Thoracic aorta (tissue), 2 donors: Measurements from ENCODE around the gene ATP8B3. TPM values are rescaled to one million over a fixed set of nuclear protein-coding genes. Genes with fewer than 3 reads are reported as not detected.

Experiments used
- ATAC-seq: fragments of 150-250 bp; one replicate; pipeline ENCODE4 v1.8.0; 2017; ENCODE audit warnings: low read depth; ENCODE audit not compliant: insufficient number of reproducible peaks, low FRiP score
- DNase-seq: peaks from one replicate; pipeline ENCODE4 v3.0.0-alpha.2; 2020; ENCODE audit warnings: low spot score
- H3K27ac ChIP-seq, 2 donors: fragments of 200-600 bp; sonication (generic); 1 replicate in 1 of 2; 2 replicates in 1 of 2; pipeline ENCODE4 v1.5.1; 2016; ENCODE audit warnings: mild to moderate bottlenecking in 2 of 2, moderate library complexity in 2 of 2
- H3K27me3 ChIP-seq: fragments of 200-600 bp; sonication (generic); replicated peaks from 2 replicates; pipeline ENCODE4 v1.6.0; 2016; ENCODE audit warnings: mild to moderate bottlenecking; ENCODE audit not compliant: insufficient read depth
- H3K36me3 ChIP-seq: fragments of 200-600 bp; sonication (generic); one replicate; pipeline ENCODE4 v1.5.1; 2016
- H3K4me1 ChIP-seq, 2 donors: fragments of 200-600 bp; sonication (generic); 1 replicate in 1 of 2; 2 replicates in 1 of 2; pipeline versions ENCODE4 v1.5.1 to v1.6.0; 2016; ENCODE audit warnings: low read depth in 2 of 2, mild to moderate bottlenecking in 1 of 2; ENCODE audit not compliant: control insufficient read depth in 1 of 2
- H3K4me3 ChIP-seq: fragments of 200-600 bp; sonication (generic); 2 replicates; pipeline ENCODE4 v1.5.1; 2016; ENCODE audit warnings: mild to moderate bottlenecking
- H3K9me3 ChIP-seq: fragments of 200-600 bp; sonication (generic); 2 replicates; pipeline ENCODE4 v1.5.1; 2016
- total RNA-seq, 2 donors: library from RNA; depleted of rRNA; stranded (reverse); fragments of >200 nt; gene quantifications; one replicate each; pipeline versions ENCODE4 v1.1.0 to v1.2.3, GENCODE V29; 2016
- TF ChIP-seq, protein P1 (sequence below): fragments of 200-600 bp; sonication (generic); IDR thresholded peaks from one replicate; pipeline ENCODE4 v1.5.1; 2019; ENCODE audit warnings: antibody characterized with exemption

The ATP8B3 gene
- total RNA-seq, 2 donors from 2014 or later, result 0.21 to 1.4 TPM

GRCh38 chr19:1746401-1747284 lies 65.4 kb downstream of the ATP8B3 start:
- Histone ChIP-seq H3K27me3 (peaks cover 18% of the 10 kb centered on the region), H3K27ac (no peak overlapping the region)

GRCh38 chr19:1745589-1746031 lies 66.5 kb downstream of the ATP8B3 start:
- H3K27ac ChIP-seq, result no peak overlapping the region
- no peak overlapping the region for H3K4me3 ChIP-seq
- peaks cover 13 to 29% of the 10 kb centered on the region in 2 donors for H3K4me1 ChIP-seq
- TF ChIP-seq, protein P1, sequence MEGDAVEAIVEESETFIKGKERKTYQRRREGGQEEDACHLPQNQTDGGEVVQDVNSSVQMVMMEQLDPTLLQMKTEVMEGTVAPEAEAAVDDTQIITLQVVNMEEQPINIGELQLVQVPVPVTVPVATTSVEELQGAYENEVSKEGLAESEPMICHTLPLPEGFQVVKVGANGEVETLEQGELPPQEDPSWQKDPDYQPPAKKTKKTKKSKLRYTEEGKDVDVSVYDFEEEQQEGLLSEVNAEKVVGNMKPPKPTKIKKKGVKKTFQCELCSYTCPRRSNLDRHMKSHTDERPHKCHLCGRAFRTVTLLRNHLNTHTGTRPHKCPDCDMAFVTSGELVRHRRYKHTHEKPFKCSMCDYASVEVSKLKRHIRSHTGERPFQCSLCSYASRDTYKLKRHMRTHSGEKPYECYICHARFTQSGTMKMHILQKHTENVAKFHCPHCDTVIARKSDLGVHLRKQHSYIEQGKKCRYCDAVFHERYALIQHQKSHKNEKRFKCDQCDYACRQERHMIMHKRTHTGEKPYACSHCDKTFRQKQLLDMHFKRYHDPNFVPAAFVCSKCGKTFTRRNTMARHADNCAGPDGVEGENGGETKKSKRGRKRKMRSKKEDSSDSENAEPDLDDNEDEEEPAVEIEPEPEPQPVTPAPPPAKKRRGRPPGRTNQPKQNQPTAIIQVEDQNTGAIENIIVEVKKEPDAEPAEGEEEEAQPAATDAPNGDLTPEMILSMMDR, result no peak
- ATAC-seq, result no peak
- peaks cover 18% of the 10 kb centered on the region for H3K27me3 ChIP-seq
- H3K36me3 ChIP-seq, result no peaks in the 10 kb centered on the region
- H3K9me3 ChIP-seq, result no peaks in the 10 kb centered on the region
- no peak for DNase-seq

More at GRCh38 chr19:1746401-1747284, 65.4 kb downstream of the ATP8B3 start:
- ATAC-seq, result no peak
- Histone ChIP-seq H3K36me3 (no peaks in the 10 kb centered on the region), H3K4me3 (no peak overlapping the region), H3K9me3 (no peaks in the 10 kb centered on the region), H3K4me1 (peaks cover 13 to 29% of the 10 kb centered on the region in 2 donors)
- TF ChIP-seq, protein P1, result no peak
- no peak for DNase-seq

DNA sequence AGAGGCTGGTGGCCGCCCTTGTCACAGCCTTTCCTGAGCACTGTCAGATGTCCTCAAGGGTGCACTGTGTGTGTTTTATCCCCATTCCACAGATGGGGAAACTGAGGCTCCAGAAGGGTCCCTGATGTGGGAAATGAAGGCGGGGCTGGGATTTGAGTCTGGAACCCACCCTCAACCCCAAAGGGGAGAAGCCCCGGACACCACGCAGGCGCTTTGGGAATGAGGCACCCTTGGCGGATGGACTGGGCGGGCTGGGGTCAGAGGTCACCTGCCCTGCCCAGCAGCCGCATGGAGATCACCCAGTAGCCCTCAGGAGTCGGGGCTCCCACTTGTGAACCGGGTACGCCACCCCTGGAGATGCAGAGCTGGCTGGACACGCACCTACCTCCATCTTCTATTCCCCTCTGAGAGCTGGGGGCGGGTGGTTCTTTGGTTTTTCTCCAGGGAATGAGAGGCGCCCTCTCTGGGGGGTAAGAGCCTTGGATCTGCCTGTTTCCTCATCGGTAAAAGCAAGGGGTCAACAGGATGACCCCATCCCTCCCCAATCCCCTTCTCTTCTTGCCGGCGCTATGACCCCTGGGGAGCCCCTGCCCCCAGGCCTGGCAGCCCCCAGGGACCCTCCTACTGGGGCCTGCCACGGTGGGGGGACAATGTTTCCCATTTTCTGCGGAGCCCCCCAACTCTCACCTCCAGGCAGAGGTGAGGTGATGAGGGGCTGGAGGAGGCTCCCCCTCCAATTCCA lies 67.1 kb downstream of the ATP8B3 start:
- H3K36me3 ChIP-seq, result no peaks in the 10 kb centered on the region
- no peak for ATAC-seq
- TF ChIP-seq, protein P1, result no peak
- H3K4me3 ChIP-seq, result no peak overlapping the region
- H3K27me3 ChIP-seq, result peaks cover 18% of the 10 kb centered on the region
- H3K9me3 ChIP-seq, result no peaks in the 10 kb centered on the region
- H3K27ac ChIP-seq, result no peak overlapping the region
- no peak for DNase-seq
- H3K4me1 ChIP-seq, result peaks cover 13 to 24% of the 10 kb centered on the region in 2 donors

- Histone ChIP-seq H3K27me3 (peaks cover 18% of the 10 kb centered on the region), H3K36me3 (no peaks in the 10 kb centered on the region), H3K4me3 (no peak overlapping the region), H3K9me3 (no peaks in the 10 kb centered on the region), H3K27ac (no peak overlapping the region), H3K4me1 (peaks cover 5 to 16% of the 10 kb centered on the region in 2 donors)
- ATAC-seq (no peak), DNase-seq (no peak)
- TF ChIP-seq, protein P1, result no peak
Observed at GRCh38 chr19:1744133-1744665, 67.9 kb downstream of the ATP8B3 start.
